Astrocyte of the cerebellum (primary cell): Measurements from ENCODE around the gene ASTN2.

ENCODE experiments used
- DNase-seq: peaks from one replicate; pipeline ENCODE4 v3.0.0-alpha.2; 2011; ENCODE audit warnings: low read depth
- H3K4me3 ChIP-seq: 2 replicates; pipeline ENCODE4 v1.5.1; 2011; ENCODE audit warnings: mild to moderate bottlenecking, low read depth, low read length, moderate library complexity
- CTCF ChIP-seq: IDR thresholded peaks from 2 replicates; pipeline ENCODE4 v1.5.1; 2012; ENCODE audit warnings: low read length, low read depth, moderate library complexity, mild to moderate bottlenecking; ENCODE audit errors: missing control alignments
- in situ Hi-C: cut with HindIII; loops from 2 replicates; pipeline ENCODE4 v1.10.0; 2017; ENCODE audit warnings: low sequenced_read_pairs

ASTN2 gene

GRCh38 chr9:117305454-117305853, 109.4 kb downstream of the ASTN2 start:
- H3K4me3 ChIP-seq = no peak overlapping the region
- no peak for DNase-seq
- in situ Hi-C loops = no loop called here
- TF ChIP-seq CTCF = no peak

- in situ Hi-C loops = no loop called here
- H3K4me3 ChIP-seq = no peak overlapping the region
- no peak for TF ChIP-seq CTCF
- no peak for DNase-seq
Observed at GRCh38 chr9:117304549-117304948, 110.3 kb downstream of the ASTN2 start.

- no peak overlapping the region for H3K4me3 ChIP-seq
- in situ Hi-C loops = no loop called here
- no peak for TF ChIP-seq CTCF
- no peak for DNase-seq
Observed at GRCh38 chr9:117303643-117304230, 111.1 kb downstream of the ASTN2 start.

GRCh38 chr9:117302487-117302886, 112.4 kb downstream of the ASTN2 start:
- DNase-seq = no peak
- in situ Hi-C loops = no loop called here
- no peak overlapping the region for H3K4me3 ChIP-seq
- no peak for TF ChIP-seq CTCF

DNA sequence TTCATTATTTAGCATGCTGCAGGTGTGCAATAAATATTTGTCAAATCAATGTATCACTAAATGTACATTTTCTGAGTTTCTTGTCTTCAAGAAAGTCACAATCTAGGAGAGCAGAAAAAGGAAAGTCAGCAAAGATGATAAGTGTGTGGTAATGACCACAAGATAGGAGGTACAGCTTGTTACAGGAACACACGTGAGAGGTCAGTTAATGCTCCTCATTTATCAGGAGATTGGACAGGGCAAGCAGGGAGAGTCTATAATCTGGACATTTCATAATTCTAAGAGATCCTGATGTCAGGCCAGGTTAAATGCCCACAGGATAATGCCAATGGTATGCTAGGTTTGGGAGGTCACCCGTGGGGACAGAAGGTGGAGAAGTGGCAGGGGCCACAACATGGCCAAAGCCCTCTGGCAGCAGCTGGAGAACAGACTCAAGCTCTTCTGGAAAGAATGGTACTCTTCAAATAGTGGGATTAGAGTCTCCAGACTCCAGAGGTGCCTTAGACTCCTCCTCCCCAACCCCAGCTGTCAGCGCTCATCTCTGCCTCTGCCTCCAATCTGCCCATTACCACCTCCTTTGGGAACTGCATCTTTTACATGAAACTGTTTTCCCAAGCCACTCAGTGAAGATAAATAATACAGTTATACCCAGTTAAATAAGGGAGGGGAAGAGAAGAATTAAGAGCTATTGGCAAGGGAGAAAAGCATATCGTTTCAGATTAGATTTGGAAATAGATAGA, 114.3 kb downstream of the ASTN2 start:
- no peak overlapping the region for H3K4me3 ChIP-seq
- DNase-seq = no peak
- TF ChIP-seq CTCF = no peak
- in situ Hi-C loops = no loop called here

- no peak overlapping the region for H3K4me3 ChIP-seq
- no peak for TF ChIP-seq CTCF
- in situ Hi-C loops = no loop called here
- no peak for DNase-seq
Observed at GRCh38 chr9:117296453-117296852, 118.4 kb downstream of the ASTN2 start.
